Neural cell (in vitro differentiated cells): ENCODE results near the gene STX8. TPM values are rescaled to one million over a fixed set of nuclear protein-coding genes. Genes with fewer than 3 reads are reported as not detected.

Experiments used
- H2AFZ ChIP-seq: fragments of 200-600, 300-800 bp; sonication (generic), shearing (Covaris generic); 2 replicates; pipeline ENCODE4 v1.6.0; 2014; ENCODE audit warnings: low read depth, mild to moderate bottlenecking, antibody characterized with exemption, low read length, moderate library complexity
- H3F3A ChIP-seq: fragments of 200-600 bp; shearing (Covaris generic); 2 replicates; pipeline ENCODE4 v1.6.1; 2016; ENCODE audit warnings: mild to moderate bottlenecking, moderate library complexity, mixed read lengths, antibody characterized with exemption, low read length; ENCODE audit not compliant: insufficient read depth, poor library complexity, severe bottlenecking
- H3K27ac ChIP-seq: fragments of 200-600, 300-800 bp; sonication (generic), shearing (Covaris generic); 2 replicates; pipeline ENCODE4 v1.5.1; 2014; ENCODE audit warnings: mild to moderate bottlenecking, low read length, moderate library complexity
- H3K27me3 ChIP-seq: fragments of 300-800, 200-600 bp; sonication (generic), shearing (Covaris generic); 2 replicates; pipeline ENCODE4 v1.6.0; 2014; ENCODE audit warnings: mild to moderate bottlenecking, low read depth, low read length, moderate library complexity; ENCODE audit not compliant: insufficient read depth
- H3K36me3 ChIP-seq: fragments of 300-800, 200-600 bp; sonication (generic), shearing (Covaris generic); 2 replicates; pipeline ENCODE4 v1.5.1; 2014; ENCODE audit warnings: mild to moderate bottlenecking, antibody characterized with exemption, low read length, moderate library complexity; ENCODE audit not compliant: insufficient read depth
- H3K4me2 ChIP-seq: fragments of 300-800, 200-600 bp; sonication (generic), shearing (Covaris generic); 2 replicates; pipeline ENCODE4 v1.6.0; 2014; ENCODE audit warnings: mild to moderate bottlenecking, low read length
- H3K4me3 ChIP-seq: fragments of 300-800, 200-600 bp; sonication (generic), shearing (Covaris generic); 2 replicates; pipeline ENCODE4 v1.5.1; 2014; ENCODE audit warnings: mild to moderate bottlenecking, low read length, moderate library complexity
- H3K79me2 ChIP-seq: fragments of 200-600 bp; shearing (Covaris generic); replicated peaks from 2 replicates; pipeline ENCODE4 v1.6.0; 2014; ENCODE audit warnings: mild to moderate bottlenecking, low read length, moderate library complexity; ENCODE audit not compliant: insufficient read depth
- H3K9ac ChIP-seq: fragments of 300-800, 200-600 bp; sonication (generic), shearing (Covaris generic); 2 replicates; pipeline ENCODE4 v1.6.1; 2016; ENCODE audit warnings: mild to moderate bottlenecking, low read length, mixed read lengths
- H3K9me2 ChIP-seq: fragments of 200-600 bp; shearing (Covaris generic); 2 replicates; pipeline ENCODE4 v1.6.1; 2016; ENCODE audit warnings: mild to moderate bottlenecking, low read length, mixed read lengths; ENCODE audit not compliant: insufficient read depth
- H3K9me3 ChIP-seq: fragments of 200-600, 300-800 bp; sonication (generic), shearing (Covaris generic); 2 replicates; pipeline ENCODE4 v1.6.1; 2016; ENCODE audit warnings: mild to moderate bottlenecking, mixed run types, low read length, moderate library complexity, mixed read lengths
- H4K20me1 ChIP-seq: fragments of 200-600 bp; shearing (Covaris generic); 2 replicates; pipeline ENCODE4 v1.6.1; 2016; ENCODE audit warnings: mild to moderate bottlenecking, mixed run types; ENCODE audit not compliant: insufficient read depth
- CTCF ChIP-seq: fragments of 450-650 bp; IDR thresholded peaks from 2 replicates; pipeline ENCODE4 v1.5.1; 2014; ENCODE audit warnings: antibody characterized with exemption, mild to moderate bottlenecking, moderate library complexity; ENCODE audit not compliant: poor library complexity, severe bottlenecking
- EP300 ChIP-seq: fragments of 450-650 bp; conservative IDR thresholded peaks from 2 replicates; pipeline ENCODE4 v1.6.1; 2014; ENCODE audit warnings: antibody characterized with exemption, mild to moderate bottlenecking, moderate library complexity; ENCODE audit not compliant: poor library complexity, severe bottlenecking
- EZH2 ChIP-seq: fragments of 200-600, 300-800 bp; shearing (Covaris generic), sonication (generic); IDR thresholded peaks from 2 replicates; pipeline ENCODE4 v1.6.1; 2014; ENCODE audit warnings: antibody characterized with exemption, low read length, borderline replicate concordance, mild to moderate bottlenecking; ENCODE audit not compliant: insufficient read depth, poor library complexity, severe bottlenecking
- MXI1 ChIP-seq: fragments of 450-650 bp; conservative IDR thresholded peaks from 2 replicates; pipeline ENCODE4 v1.6.1; 2014; ENCODE audit warnings: antibody characterized with exemption, mild to moderate bottlenecking; ENCODE audit not compliant: poor library complexity, severe bottlenecking
- POLR2AphosphoS5 ChIP-seq: IDR thresholded peaks from 2 replicates; pipeline ENCODE4 v1.6.1; 2012
- RAD21 ChIP-seq: fragments of 450-650 bp; conservative IDR thresholded peaks from 2 replicates; pipeline ENCODE4 v1.6.1; 2014; ENCODE audit warnings: antibody characterized with exemption, mild to moderate bottlenecking, moderate library complexity
- REST ChIP-seq: IDR thresholded peaks from 2 replicates; pipeline ENCODE4 v1.6.1; 2012; ENCODE audit warnings: borderline replicate concordance
- SMC3 ChIP-seq: fragments of 450-650 bp; conservative IDR thresholded peaks from 2 replicates; pipeline ENCODE4 v1.6.1; 2014; ENCODE audit warnings: antibody characterized with exemption, mild to moderate bottlenecking, moderate library complexity; ENCODE audit not compliant: poor library complexity
- TAF1 ChIP-seq: IDR thresholded peaks from 2 replicates; pipeline ENCODE4 v1.6.1; 2012; ENCODE audit warnings: low read depth
- polyA plus RNA-seq: library from polyadenylated mRNA; depleted of rRNA; stranded (reverse); fragments of >200 nt; gene quantifications from 2 replicates; pipeline ENCODE4 v1.2.3, GENCODE V29; 2014

Gene STX8
- polyA plus RNA-seq, 1 donor from 2014 or later, result 100 TPM

DNA sequence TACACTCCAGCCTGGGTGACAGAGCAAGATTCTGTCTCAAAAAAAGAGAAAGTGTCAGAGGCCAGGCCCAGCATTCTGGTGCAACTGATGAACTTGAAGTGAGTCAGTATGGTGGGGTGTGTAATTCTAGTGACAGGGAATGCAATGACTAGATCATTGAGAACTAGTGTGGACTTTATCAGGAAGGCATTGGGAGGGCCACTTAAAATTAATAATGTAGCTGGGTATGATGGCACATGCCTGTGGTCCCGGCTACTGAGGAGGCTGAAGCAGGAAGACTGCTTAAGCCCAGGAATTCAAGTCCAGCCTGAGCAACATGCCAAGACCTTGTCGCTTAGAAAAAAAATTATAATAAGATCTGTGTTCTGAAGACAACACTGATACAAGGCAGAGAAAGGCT is 90.8 kb downstream of the STX8 start:
- no peak overlapping the region for H3K27ac ChIP-seq
- no peaks in the 10 kb centered on the region for H4K20me1 ChIP-seq
- H3K27me3 ChIP-seq, result no peaks in the 10 kb centered on the region
- H3K4me3 ChIP-seq, result no peak overlapping the region
- H3K9me2 ChIP-seq, result no peaks in the 10 kb centered on the region
- H3K9ac ChIP-seq, result no peak overlapping the region
- H3K9me3 ChIP-seq, result no peaks in the 10 kb centered on the region
- H3K4me2 ChIP-seq, result no peak overlapping the region
- H3K36me3 ChIP-seq, result no peaks in the 10 kb centered on the region
- no peak for TF ChIP-seq SMC3
- TF ChIP-seq REST, result no peak
- no peak for TF ChIP-seq CTCF
- no peak overlapping the region for H2AFZ ChIP-seq
- H3K79me2 ChIP-seq, result no peaks in the 10 kb centered on the region
- no peaks in the 10 kb centered on the region for H3F3A ChIP-seq

- Histone ChIP-seq H3K4me3 (no peak overlapping the region), H3K79me2 (no peaks in the 10 kb centered on the region), H3K9me3 (no peaks in the 10 kb centered on the region), H3K4me2 (no peak overlapping the region), H4K20me1 (no peaks in the 10 kb centered on the region), H3K36me3 (no peaks in the 10 kb centered on the region), H3K27ac (no peak overlapping the region), H3F3A (no peaks in the 10 kb centered on the region), H3K9me2 (no peaks in the 10 kb centered on the region), H3K9ac (no peak overlapping the region), H3K27me3 (no peaks in the 10 kb centered on the region), H2AFZ (no peak overlapping the region)
- TF ChIP-seq SMC3 (no peak), RAD21 (no peak), TAF1 (no peak), REST (no peak), EZH2 (no peak), CTCF (no peak), POLR2AphosphoS5 (no peak), MXI1 (no peak), EP300 (no peak)
Observed at GRCh38 chr17:9479964-9480363, 95.7 kb downstream of the STX8 start.
